Endothelial cell (in vitro differentiated cells): ENCODE results near the gene PTN. TPM values are rescaled to one million over a fixed set of nuclear protein-coding genes. Genes with fewer than 3 reads are reported as not detected.

Source experiments
- DNase-seq: peaks from one replicate; pipeline ENCODE4 v3.0.0; 2021; ENCODE audit warnings: low spot score
- H3K27ac Mint-ChIP-seq: one replicate; pipeline ENCODE4 v1.8.0; 2021; ENCODE audit warnings: mixed read lengths, inconsistent platforms; ENCODE audit not compliant: unreplicated experiment
- H3K27me3 Mint-ChIP-seq: one replicate; pipeline ENCODE4 v1.8.0; 2021; ENCODE audit warnings: mild to moderate bottlenecking, moderate library complexity, mixed read lengths, inconsistent platforms; ENCODE audit not compliant: unreplicated experiment
- H3K36me3 Mint-ChIP-seq: one replicate; pipeline ENCODE4 v1.8.0; 2021; ENCODE audit warnings: mild to moderate bottlenecking, low read depth, mixed read lengths, inconsistent platforms; ENCODE audit not compliant: unreplicated experiment
- H3K4me1 Mint-ChIP-seq: one replicate; pipeline ENCODE4 v1.8.0; 2021; ENCODE audit warnings: mild to moderate bottlenecking, mixed read lengths, inconsistent platforms; ENCODE audit not compliant: unreplicated experiment
- H3K4me3 Mint-ChIP-seq: one replicate; pipeline ENCODE4 v1.8.0; 2021; ENCODE audit warnings: mild to moderate bottlenecking, mixed read lengths, inconsistent platforms; ENCODE audit not compliant: unreplicated experiment
- H3K9me3 Mint-ChIP-seq: one replicate; pipeline ENCODE4 v1.8.0; 2021; ENCODE audit warnings: mixed read lengths, inconsistent platforms; ENCODE audit not compliant: unreplicated experiment
- CTCF ChIP-seq: fragments of 200-600 bp; sonication (generic); IDR thresholded peaks from one replicate; pipeline ENCODE4 v1.5.0; 2021; ENCODE audit warnings: antibody characterized with exemption; ENCODE audit not compliant: unreplicated experiment
- total RNA-seq: library from RNA; stranded (reverse); fragmentation: NEBNext Ultra II Directional; extraction: Animal tissue kit (Norgen Biotek cat#: 25700); gene quantifications from one replicate; pipeline ENCODE4 v1.2.1, GENCODE V29; 2021; ENCODE audit not compliant: unreplicated experiment

The PTN gene
- total RNA-seq, 1 donor from 2014 or later = 1.7 TPM

- no peak for DNase-seq
- Mint-ChIP-seq H3K4me1 (no peaks in the 10 kb centered on the region), H3K4me3 (no peak overlapping the region), H3K36me3 (no peaks in the 10 kb centered on the region), H3K9me3 (peaks cover under 1% of the 10 kb centered on the region), H3K27me3 (no peaks in the 10 kb centered on the region), H3K27ac (no peak overlapping the region)
- no peak for TF ChIP-seq CTCF
These were observed 11.4 kb upstream of the PTN start for GRCh38 chr7:137354961-137355360.

GRCh38 chr7:137354396-137354795 is 10.9 kb upstream of the PTN start:
- H3K27me3 Mint-ChIP-seq = no peaks in the 10 kb centered on the region
- no peaks in the 10 kb centered on the region for H3K9me3 Mint-ChIP-seq
- TF ChIP-seq CTCF = no peak
- no peak overlapping the region for H3K4me3 Mint-ChIP-seq
- no peaks in the 10 kb centered on the region for H3K36me3 Mint-ChIP-seq
- H3K27ac Mint-ChIP-seq = no peak overlapping the region
- no peak for DNase-seq
- no peaks in the 10 kb centered on the region for H3K4me1 Mint-ChIP-seq

GRCh38 chr7:137351941-137352340 is 8.4 kb upstream of the PTN start:
- no peak overlapping the region for H3K27ac Mint-ChIP-seq
- no peaks in the 10 kb centered on the region for H3K4me1 Mint-ChIP-seq
- no peak for TF ChIP-seq CTCF
- no peaks in the 10 kb centered on the region for H3K27me3 Mint-ChIP-seq
- no peaks in the 10 kb centered on the region for H3K9me3 Mint-ChIP-seq
- no peak for DNase-seq
- H3K36me3 Mint-ChIP-seq = no peaks in the 10 kb centered on the region
- H3K4me3 Mint-ChIP-seq = no peak overlapping the region

- H3K36me3 Mint-ChIP-seq = no peaks in the 10 kb centered on the region
- no peak for TF ChIP-seq CTCF
- H3K27ac Mint-ChIP-seq = no peak overlapping the region
- peaks cover 12% of the 10 kb centered on the region for H3K4me1 Mint-ChIP-seq
- H3K27me3 Mint-ChIP-seq = peaks cover 6% of the 10 kb centered on the region
- no peak for DNase-seq
- H3K4me3 Mint-ChIP-seq = no peak overlapping the region
- H3K9me3 Mint-ChIP-seq = no peaks in the 10 kb centered on the region
These were observed 2.4 kb upstream of the PTN start for GRCh38 chr7:137345799-137346449.

GRCh38 chr7:137342828-137343261 is 688 bp downstream of the PTN start:
- Mint-ChIP-seq H3K27me3 (peaks cover 6% of the 10 kb centered on the region), H3K27ac (no peak overlapping the region), H3K9me3 (no peaks in the 10 kb centered on the region), H3K4me1 (peaks cover 12% of the 10 kb centered on the region), H3K36me3 (no peaks in the 10 kb centered on the region), H3K4me3 (peak overlapping the region; percentile 87)
- no peak for TF ChIP-seq CTCF
- DNase-seq = no peak
